Body of pancreas (tissue), 4 donors: ENCODE results near the gene TBL2.

Experiments used
- CTCF ChIP-seq, 7 experiments: fragments of 450-650 bp in 4 of 7; fragments of 200-600 bp in 3 of 7; sonication (generic) in 3 of 7; IDR thresholded peaks; one replicate each; pipeline ENCODE4 v1.5.1; 2016 to 2019; ENCODE audit warnings: antibody characterized with exemption in 7 of 7
- POLR2A ChIP-seq, 3 donors: fragments of 450-650 bp; IDR thresholded peaks; one replicate each; pipeline ENCODE4 v1.6.1; 2016; ENCODE audit warnings: antibody characterized with exemption in 3 of 3, mild to moderate bottlenecking in 2 of 3

GRCh38 chr7:73557397-73558257 is 20.8 kb downstream of the TBL2 start, which contains the start of gene BCL7B:
- TF ChIP-seq CTCF (IDR thresholded peaks at IDR 0.05) (no peak), POLR2A (IDR thresholded peaks at IDR 0.05) (peak; percentile 40 to 72 (median 68))
